GM08714 (cell line): ENCODE data around the gene PAK1IP1.
A peak's percentile ranks its signal among the peaks of the same experiment; 100 is the strongest.
"Not testable (repeated sequence)": the region's sequence is repeated elsewhere in the genome, so short reads cannot be mapped to it uniquely, and the experiment has no call there.

Experiments used
- H3K4me3 ChIP-seq: fragments of 200-500 bp; sonication (Bioruptor generic); 2 replicates; pipeline ENCODE4 v1.5.1; 2014; ENCODE audit warnings: mild to moderate bottlenecking, low read length, inconsistent platforms
- ZNF274 ChIP-seq: IDR thresholded peaks from 2 replicates; pipeline ENCODE4 v1.6.1; 2012; ENCODE audit warnings: mild to moderate bottlenecking, low read depth, low read length

PAK1IP1 gene, protein sequence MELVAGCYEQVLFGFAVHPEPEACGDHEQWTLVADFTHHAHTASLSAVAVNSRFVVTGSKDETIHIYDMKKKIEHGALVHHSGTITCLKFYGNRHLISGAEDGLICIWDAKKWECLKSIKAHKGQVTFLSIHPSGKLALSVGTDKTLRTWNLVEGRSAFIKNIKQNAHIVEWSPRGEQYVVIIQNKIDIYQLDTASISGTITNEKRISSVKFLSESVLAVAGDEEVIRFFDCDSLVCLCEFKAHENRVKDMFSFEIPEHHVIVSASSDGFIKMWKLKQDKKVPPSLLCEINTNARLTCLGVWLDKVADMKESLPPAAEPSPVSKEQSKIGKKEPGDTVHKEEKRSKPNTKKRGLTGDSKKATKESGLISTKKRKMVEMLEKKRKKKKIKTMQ

GRCh38 chr6:10694302-10695085 is at the start of gene PAK1IP1, which contains the start of gene C6orf52:
PAK1IP1 (plus strand) TSS chr6:10694972; CDS start chr6:10694986, 14 bp downstream.
C6orf52 (minus strand) TSS chr6:10694616; CDS start chr6:10687550, 7,066 bp downstream.
- H3K4me3 ChIP-seq, result peak within 1 kb of the TSS; percentile 86
- TF ChIP-seq ZNF274, result no peak

DNA sequence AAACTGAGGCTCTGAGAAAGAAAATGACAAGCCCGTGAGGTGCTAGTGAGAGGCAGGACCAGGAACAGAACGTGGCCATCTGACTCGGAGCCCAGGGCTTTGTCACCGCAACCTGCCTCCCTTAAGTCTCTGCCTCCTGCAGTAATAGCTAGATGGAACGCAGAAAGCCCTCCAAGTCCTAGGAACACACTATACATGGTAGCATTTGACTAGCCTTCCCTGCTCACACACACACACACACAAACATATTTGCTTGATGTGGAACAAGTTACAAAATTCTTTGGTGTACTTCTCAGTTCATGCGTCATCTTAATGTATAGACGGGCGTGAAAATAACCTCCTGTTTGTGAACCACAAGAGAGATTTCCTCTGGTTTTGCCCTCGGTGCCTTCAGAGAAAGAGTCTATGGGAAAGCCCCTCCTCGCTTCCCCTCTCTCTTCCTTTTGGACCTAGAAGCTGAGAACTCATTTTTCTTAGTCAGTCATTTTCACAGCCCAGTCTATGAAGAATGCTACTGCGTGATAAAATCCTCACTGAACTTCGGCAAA is 39.2 kb upstream of the PAK1IP1 start:
- no peak for TF ChIP-seq ZNF274
- no peak overlapping the region for H3K4me3 ChIP-seq

- no peak for TF ChIP-seq ZNF274
- H3K4me3 ChIP-seq, result no peak overlapping the region; the same call in 1 of the 2 replicates
Observed at GRCh38 chr6:10658910-10659698, 35.7 kb upstream of the PAK1IP1 start.

DNA sequence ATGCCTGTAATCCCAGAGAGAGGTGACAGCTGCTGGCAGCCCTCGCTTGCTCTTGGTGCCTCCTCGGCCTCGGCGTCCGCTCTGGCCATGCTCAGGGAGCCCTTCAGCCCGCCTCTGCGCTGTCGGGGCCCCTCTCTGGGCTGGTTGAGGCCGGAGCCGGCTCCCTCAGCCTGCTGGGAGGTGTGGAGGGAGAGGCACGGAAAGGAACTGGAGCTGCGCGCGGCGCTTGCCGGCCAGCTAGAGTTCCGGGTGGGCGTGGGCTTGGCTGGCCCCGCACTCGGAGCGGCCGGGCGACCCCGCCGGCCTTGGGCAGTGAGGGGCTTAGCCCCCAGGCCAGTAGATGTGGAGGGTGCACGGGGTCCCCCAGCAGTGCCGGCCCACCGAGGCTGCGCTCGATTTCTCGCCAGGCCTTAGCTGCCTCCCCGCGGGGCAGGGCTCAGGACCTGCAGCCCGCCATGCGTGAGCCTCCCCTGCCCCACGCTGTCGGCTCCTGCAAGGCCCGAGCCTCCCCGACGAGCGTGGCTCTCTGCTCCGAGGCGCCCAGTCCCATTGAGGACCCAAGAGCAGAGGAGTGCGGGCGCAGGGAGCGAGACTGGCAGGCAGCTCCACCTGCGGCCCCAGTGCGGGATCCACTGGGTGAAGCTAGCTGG is 34.9 kb upstream of the PAK1IP1 start:
- no peak overlapping the region; the same call in 1 of the 2 replicates for H3K4me3 ChIP-seq
- TF ChIP-seq ZNF274, result no peak

DNA sequence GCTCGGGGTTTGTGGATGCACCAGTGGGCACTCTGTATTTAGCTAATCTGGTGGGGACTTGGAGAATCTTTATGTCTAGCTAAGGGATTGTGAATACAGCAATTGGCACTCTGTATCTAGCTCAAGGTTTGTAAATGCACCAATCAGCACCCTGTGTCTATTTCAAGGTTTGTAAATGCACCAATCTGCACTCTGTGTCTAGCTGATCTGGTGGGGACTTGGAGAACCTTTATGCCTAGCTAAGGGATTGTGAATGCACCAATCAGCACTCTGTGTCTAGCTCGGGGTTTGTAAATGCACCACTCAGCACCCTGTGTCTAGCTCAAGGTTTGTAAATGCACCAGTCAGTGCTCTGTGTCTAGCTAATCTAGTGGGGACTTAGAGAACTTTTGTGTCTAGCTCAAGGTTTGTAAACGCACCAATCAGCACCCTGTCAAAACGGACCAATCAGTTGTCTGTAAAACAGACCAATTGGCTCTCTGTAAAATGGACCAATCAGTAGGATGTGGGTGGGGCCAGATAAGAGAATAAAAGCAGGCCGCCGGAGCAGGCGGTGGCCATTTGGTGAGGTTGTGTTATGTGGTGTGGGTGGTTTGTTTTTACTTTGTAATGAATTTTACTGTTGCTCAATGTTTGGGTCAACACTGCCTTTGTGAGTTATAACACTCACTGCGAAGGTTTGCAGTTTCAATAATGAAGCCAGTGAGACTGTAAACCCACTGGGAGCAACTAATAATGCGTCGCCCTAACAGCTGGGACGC is 34.2 kb upstream of the PAK1IP1 start:
- H3K4me3 ChIP-seq, result not testable (repeated sequence)

- TF ChIP-seq ZNF274, result no peak
- no peak overlapping the region for H3K4me3 ChIP-seq
Observed at GRCh38 chr6:10662207-10662606, 32.6 kb upstream of the PAK1IP1 start.

- TF ChIP-seq ZNF274, result no peak
- no peak overlapping the region for H3K4me3 ChIP-seq
Observed at GRCh38 chr6:10662742-10663141, 32.0 kb upstream of the PAK1IP1 start.

DNA sequence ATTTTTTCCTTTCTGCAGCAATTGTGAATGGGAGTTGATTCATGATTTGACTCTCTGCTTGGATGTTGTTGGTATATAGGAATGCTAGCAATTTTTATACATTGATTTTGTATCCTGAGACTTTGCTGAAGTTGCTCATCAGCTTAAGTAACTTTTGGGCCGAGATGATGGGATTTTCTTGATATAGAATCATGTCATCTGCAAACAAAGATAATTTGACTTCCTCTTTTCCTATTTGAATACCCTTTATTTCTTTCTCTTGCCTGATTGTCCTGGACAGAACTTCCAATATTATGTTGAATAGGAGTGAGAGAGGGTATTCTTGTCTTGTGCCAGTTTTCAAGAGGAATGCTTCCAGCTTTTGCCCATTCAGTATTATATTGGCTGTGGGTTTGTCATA is 29.2 kb upstream of the PAK1IP1 start:
- not testable (repeated sequence) for H3K4me3 ChIP-seq

DNA sequence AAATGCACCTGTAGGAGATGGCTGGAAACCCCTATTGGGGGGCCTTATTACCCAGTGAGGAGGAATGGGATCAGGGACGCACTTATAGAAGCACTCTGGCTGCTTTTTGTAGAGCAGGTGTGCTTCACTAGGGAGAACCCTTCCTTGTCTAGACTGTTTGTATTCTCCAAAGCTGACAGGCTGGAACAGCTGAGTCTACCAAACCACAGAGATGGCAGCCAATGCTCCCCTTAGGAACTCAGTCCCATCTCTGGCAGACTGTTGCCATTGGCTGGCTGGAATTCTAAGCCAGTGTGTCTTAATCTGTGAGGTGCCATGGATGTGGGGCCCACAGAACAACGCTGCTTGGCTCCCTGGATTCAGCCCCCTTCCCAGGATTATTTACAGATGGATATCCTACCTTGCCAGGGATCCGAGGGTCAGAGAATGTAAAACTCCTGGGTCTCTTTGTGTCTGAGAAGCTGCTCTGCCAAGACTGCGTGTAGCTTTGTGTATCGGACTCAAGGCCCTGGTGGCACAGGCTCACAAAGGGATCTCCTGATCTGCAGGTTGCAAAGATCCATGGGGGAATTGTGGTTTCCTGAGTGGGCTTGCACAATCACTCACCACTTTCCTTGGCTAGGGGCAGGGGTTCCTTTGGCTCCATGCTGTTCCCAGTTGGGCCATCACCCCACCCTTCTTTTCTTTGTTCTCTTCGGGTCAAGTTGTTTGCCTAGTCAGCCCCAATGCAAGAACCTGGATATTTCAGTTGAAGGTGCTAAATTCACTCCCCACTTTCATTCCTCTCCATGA is 26.4 kb upstream of the PAK1IP1 start:
- no peak overlapping the region for H3K4me3 ChIP-seq
- TF ChIP-seq ZNF274, result no peak

GRCh38 chr6:10676403-10676802 is 18.4 kb upstream of the PAK1IP1 start:
- no peak overlapping the region for H3K4me3 ChIP-seq

GRCh38 chr6:10678456-10678855 is 16.3 kb upstream of the PAK1IP1 start:
- TF ChIP-seq ZNF274, result no peak
- no peak overlapping the region for H3K4me3 ChIP-seq

More at GRCh38 chr6:10676403-10676802, 18.4 kb upstream of the PAK1IP1 start:
- no peak for TF ChIP-seq ZNF274

- H3K4me3 ChIP-seq, result no peak overlapping the region
- TF ChIP-seq ZNF274, result no peak
Observed at GRCh38 chr6:10681795-10682194, 13.0 kb upstream of the PAK1IP1 start.
